HG02571 (cell line): ENCODE data around the gene CCNA1.
A peak's percentile ranks its signal among the peaks of the same experiment; 100 is the strongest.

ENCODE experiments used
- ATAC-seq: cut with Tn5 transposase; IDR thresholded peaks from one replicate; pipeline ENCODE4 v1.9.1; 2021; ENCODE audit warnings: mild to moderate bottlenecking, moderate library complexity; ENCODE audit not compliant: unreplicated experiment

CCNA1 gene

GRCh38 chr13:36432106-36432544 lies at the start of gene CCNA1:
Gene CCNA1 (plus strand): TSS chr13:36432495. CDS start chr13:36433057, 562 bp downstream.
- peak; percentile 40 for ATAC-seq

DNA sequence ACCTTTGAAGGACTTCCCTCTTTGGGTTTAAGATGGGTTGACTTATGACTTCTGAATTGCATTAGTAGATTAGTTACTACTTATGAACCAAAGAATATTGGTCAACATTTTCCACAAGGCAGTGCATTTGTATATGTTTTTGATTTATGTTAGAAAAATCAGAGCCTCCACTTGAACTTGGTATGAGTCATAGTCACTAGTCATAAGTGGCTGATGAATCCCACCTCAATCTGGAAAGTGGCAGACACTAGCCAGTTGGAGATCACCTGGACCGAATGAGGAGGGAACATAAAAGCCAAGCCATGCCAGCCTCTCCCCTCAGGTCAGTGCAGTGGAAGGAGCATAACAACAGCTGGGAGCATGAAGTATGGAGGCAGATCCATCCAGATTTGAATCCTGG lies 46.8 kb upstream of the CCNA1 start:
- ATAC-seq, result no peak

GRCh38 chr13:36395280-36395679 lies 37.0 kb upstream of the CCNA1 start:
- no peak for ATAC-seq

DNA sequence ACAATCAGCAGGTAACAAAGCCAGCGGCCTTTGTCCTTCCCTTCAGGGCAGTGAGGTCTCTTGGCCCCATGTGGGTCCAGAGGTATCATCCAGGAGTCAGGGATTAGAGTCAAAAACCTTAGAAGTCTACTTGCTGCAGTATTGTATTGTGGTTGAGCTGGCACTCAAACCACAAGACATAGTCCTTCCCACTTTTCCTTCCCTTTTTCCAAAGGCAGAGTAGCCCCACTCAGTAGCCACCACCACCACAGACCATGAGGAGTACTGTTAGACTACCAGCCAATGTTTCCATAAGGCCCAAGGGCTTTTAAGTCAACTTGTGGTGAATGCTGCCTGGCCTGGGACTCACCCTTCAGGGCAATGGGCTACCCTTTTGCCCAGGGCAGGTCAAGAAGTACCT lies 27.1 kb upstream of the CCNA1 start:
- ATAC-seq, result no peak

DNA sequence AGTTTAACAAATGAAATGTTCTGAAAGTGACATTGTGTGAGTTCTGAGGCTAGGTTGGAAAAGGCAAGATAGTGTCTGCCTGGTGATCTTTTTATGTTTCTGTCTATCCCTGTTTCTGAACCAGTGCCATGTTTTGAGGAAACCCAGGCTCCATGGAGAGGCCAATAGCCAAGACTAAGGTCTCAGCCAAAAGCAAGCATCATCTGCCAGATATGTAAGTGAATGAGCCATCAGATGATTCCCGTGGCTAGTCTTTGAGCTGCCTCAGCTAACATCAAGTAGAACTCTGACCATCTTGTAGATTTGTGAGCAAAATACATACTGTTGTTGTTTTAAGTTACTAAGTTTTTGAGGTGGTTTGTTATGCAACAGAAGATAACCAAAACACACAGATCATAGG lies 19.6 kb upstream of the CCNA1 start:
- no peak for ATAC-seq

GRCh38 chr13:36413161-36413560 lies 19.1 kb upstream of the CCNA1 start:
- ATAC-seq, result no peak

DNA sequence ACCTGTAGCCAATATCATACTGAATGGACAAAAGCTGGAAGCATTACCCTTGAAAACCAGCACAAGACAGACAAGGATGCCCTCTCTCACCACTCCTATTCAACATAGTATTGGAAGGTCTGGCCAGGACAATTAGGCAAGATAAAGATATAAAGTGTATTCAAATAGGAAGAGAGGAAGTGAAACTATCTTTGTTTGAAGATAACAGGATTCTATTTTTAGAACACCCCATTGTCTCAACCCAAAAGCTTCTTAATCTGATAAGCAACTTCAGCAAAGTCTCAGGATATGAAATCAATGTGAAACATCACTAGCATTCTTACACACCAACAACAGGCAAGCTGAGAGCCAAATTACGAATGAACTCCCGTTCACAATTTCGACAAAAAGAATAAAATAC lies 17.8 kb upstream of the CCNA1 start:
- no peak for ATAC-seq

- no peak for ATAC-seq
Measured at GRCh38 chr13:36417331-36417730, 15.0 kb upstream of the CCNA1 start.

- peak; percentile 67 for ATAC-seq
Measured at GRCh38 chr13:36418022-36418805, 14.1 kb upstream of the CCNA1 start.

- ATAC-seq, result peak; percentile 83
Measured at GRCh38 chr13:36420437-36420891, 11.8 kb upstream of the CCNA1 start.

GRCh38 chr13:36421447-36421846 lies 10.8 kb upstream of the CCNA1 start:
- ATAC-seq, result no peak

GRCh38 chr13:36428086-36428485 lies 4.2 kb upstream of the CCNA1 start:
- ATAC-seq, result no peak

GRCh38 chr13:36430247-36431203 lies 1.8 kb upstream of the CCNA1 start:
- no peak for ATAC-seq

GRCh38 chr13:36431204-36432105 lies 840 bp upstream of the CCNA1 start:
- ATAC-seq, result peak; percentile 48

DNA sequence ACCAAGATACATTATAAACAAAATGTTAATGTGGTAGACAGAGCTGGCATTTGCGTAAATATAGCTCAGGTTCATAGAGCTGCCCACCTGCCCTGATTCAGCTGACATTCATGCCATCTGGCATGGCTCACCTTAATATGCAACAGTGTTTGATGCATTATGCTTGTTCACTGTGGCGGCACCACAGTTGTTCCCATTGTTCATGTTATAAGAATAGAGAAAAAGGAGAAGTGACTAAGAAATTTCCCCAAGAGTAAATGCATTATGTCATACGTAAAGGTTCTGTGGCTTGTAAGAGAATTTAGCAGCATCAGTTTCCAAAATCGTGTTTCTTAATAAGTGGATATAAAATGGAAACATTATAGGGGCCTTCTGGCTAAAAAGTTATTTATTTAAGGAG lies 4.5 kb downstream of the CCNA1 start:
- no peak for ATAC-seq

DNA sequence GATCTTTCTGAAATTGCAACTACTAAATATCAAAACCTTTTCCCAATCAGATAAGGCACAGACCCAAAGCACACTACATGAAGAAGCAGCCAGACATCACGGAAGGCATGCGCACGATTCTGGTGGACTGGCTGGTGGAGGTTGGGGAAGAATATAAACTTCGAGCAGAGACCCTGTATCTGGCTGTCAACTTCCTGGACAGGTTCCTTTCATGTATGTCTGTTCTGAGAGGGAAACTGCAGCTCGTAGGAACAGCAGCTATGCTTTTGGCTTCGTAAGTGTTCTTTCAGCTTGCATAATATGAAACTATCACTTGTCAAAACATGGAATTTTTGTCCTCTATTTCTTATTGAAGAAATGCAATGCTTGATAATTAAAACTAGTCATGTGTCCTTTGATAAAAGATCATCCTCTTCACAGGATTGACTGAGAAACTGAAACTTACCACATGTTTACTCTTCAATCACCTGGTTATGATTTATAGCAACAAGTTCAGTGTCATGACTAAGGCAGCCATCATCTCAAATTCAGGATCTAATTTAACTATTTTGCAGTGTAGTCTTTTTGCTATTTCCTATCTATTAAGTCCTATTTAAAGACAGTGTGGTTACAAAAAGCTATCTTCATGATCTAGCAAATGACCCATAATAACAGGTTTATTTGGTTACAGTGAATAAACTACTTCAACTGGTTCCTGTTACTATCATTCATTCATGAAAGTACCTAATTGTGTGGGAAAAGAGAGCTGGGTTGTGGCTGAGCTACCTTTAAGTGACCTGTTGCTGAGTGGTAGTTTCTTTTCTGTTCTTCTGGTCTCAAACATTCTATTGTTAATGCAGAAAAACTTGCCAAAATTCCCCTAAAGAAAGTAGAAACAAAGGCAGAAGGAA lies 6.5 kb downstream of the CCNA1 start:
- no peak for ATAC-seq

DNA sequence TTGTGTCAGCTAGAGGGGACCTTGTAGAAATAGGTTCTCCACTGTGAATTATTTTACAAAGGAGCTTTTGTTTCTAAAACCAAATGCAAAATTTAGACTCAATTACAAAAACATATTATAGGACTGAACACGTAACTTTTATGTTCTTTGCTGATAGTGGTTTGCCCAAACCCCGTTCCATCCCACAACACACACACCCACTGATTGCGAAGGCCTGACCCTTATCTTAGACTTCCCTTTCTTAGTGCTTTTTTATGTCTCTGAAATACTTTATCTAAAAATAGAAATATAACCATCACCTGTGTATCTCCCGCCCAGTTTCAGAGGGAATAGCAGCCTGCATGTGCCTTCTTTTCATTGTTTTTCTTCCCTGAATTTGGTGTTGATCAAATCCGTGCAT lies 13.0 kb downstream of the CCNA1 start:
- no peak for ATAC-seq

GRCh38 chr13:36445891-36446351 lies 13.6 kb downstream of the CCNA1 start:
- no peak for ATAC-seq

GRCh38 chr13:36447501-36447900 lies 15.2 kb downstream of the CCNA1 start:
- ATAC-seq, result no peak

- no peak for ATAC-seq
Measured at GRCh38 chr13:36450534-36450933, 18.2 kb downstream of the CCNA1 start.
